Aorta (tissue), 5 donors: ENCODE results near the gene NBEA. TPM values are rescaled to one million over a fixed set of nuclear protein-coding genes. Genes with fewer than 3 reads are reported as not detected.
"Not testable (repeated sequence)": the region's sequence is repeated elsewhere in the genome, so short reads cannot be mapped to it uniquely, and the experiment has no call there.

Source experiments
- ATAC-seq: fragments of 200-7000 bp; cut with Tn5 transposase; one replicate; pipeline ENCODE4 v1.9.1; 2022; ENCODE audit warnings: moderate library complexity; ENCODE audit not compliant: low FRiP score
- DNase-seq, 2 donors: peaks; one replicate each; pipeline ENCODE4 v3.0.0-alpha.2; 2020
- H3K27ac ChIP-seq, 2 donors: one replicate each; pipeline ENCODE4 v1.5.1; 2013; ENCODE audit warnings: low read length in 2 of 2, mild to moderate bottlenecking in 2 of 2, moderate library complexity in 2 of 2, control low read depth in 1 of 2, inconsistent platforms in 1 of 2, low read depth in 1 of 2
- H3K27me3 ChIP-seq, 2 donors: one replicate each; pipeline ENCODE4 v1.6.1; 2013; ENCODE audit warnings: control low read depth in 1 of 2, low read length in 1 of 2, mild to moderate bottlenecking in 1 of 2, moderate library complexity in 1 of 2; ENCODE audit not compliant: insufficient read depth in 2 of 2, control insufficient read depth in 1 of 2
- H3K36me3 ChIP-seq, 2 donors: one replicate each; pipeline ENCODE4 v1.6.1; 2013; ENCODE audit warnings: control low read depth in 1 of 2, low read length in 1 of 2, mild to moderate bottlenecking in 1 of 2; ENCODE audit not compliant: insufficient read depth in 2 of 2, control insufficient read depth in 1 of 2
- H3K4me1 ChIP-seq, 2 donors: one replicate each; pipeline ENCODE4 v1.6.1; 2013; ENCODE audit warnings: low read length in 2 of 2, control low read depth in 1 of 2, mild to moderate bottlenecking in 1 of 2, moderate library complexity in 1 of 2; ENCODE audit not compliant: insufficient read depth in 2 of 2, control insufficient read depth in 1 of 2
- H3K4me3 ChIP-seq, 2 donors: one replicate each; pipeline ENCODE4 v1.5.1; 2013; ENCODE audit warnings: low read length in 2 of 2, control low read depth in 1 of 2, mild to moderate bottlenecking in 1 of 2
- H3K9me3 ChIP-seq: one replicate; pipeline ENCODE4 v1.6.1; 2013; ENCODE audit warnings: mild to moderate bottlenecking, low read length; ENCODE audit not compliant: control insufficient read depth
- WGBS, 2 donors: extraction: QIAGEN DNeasy Blood & Tissue Kit; methylation state at CpG; one replicate each; pipeline ENCODE4 v1.1.7; 2013; 5-methylcytosine and 5-hydroxymethylcytosine counted together
- intact Hi-C, 2 donors: fragments of 100-400 bp; cut with DNase I; formaldehyde crosslinking; loops; one replicate each; pipeline versions ENCODE4 v1.14.2 to v1.15.0; 2022
- polyA plus RNA-seq, 2 donors: library from polyadenylated mRNA; stranded (reverse); fragments of 200-250 nt; gene quantifications; one replicate each; pipeline ENCODE4 v1.2.3, GENCODE V29; 2013
- total RNA-seq, 2 donors: library from RNA; stranded (reverse); fragmentation: NEBNext Ultra II Directional; extraction: Animal tissue kit (Norgen Biotek cat#: 25700); gene quantifications; one replicate each; pipeline ENCODE4 v1.2.1, GENCODE V29; 2021
- donor health status: healthy with polysubstance abuse.
- donor health status: Bipolar disorder and iron deficiency.
- donor health status: DM: no; HTN: no; CAD: no.
- donor health status: DM: no; HTN: no; CAD: no.
- donor health status: DM: yes; HTN: yes; CAD: no.

NBEA gene
- total and polyA plus RNA-seq, 4 donors = 1.9 to 14.7 (median 8.8) TPM

GRCh38 chr13:35408285-35408684 is 466.2 kb downstream of the NBEA start:
- intact Hi-C loops, DNase-seq, H3K4me1 ChIP-seq, H3K4me3 ChIP-seq, ATAC-seq, H3K27me3 ChIP-seq, H3K27ac ChIP-seq, H3K36me3 ChIP-seq, H3K9me3 ChIP-seq: not testable (repeated sequence)
- 82 to 90% methylated on average over 2 of the region's 2 CpGs for WGBS, 2 donors

DNA sequence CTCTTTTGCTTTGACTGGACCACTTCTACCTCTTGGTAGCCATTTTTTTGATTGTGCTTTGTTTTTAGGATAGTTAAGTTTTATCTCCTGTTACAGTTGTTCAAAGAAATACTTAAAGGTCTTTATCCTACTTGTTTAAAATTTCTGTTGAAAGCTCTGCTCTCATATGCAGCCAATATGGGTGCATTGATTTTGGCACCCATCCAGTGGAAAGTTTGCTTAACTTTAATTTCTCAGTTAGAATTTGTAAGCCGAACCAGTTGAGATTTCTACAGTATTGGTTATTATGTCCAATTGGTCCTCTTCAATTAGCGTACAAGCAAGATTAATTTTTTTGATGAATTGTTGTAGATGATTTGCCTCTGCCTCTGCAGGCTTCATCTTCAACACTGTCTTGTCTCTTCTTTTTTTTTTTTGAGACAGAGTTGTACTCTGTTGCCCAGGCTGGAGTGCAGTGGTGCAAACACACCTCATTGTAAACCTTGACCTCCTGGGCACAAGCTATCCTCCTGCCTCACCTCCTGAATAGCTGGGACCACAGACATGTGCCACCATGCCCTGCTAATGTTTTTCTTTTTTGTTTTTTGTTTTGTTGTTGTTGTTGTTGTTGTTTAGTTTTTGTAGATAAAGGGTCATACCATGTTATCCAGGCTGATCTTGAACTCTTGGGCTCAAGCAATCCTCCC is 469.1 kb downstream of the NBEA start:
- Histone ChIP-seq H3K4me1 (no peaks in the 10 kb centered on the region), H3K4me3 (no peak overlapping the region), H3K27ac (no peak overlapping the region), H3K36me3 (no peaks in the 10 kb centered on the region), H3K27me3 (no peaks in the 10 kb centered on the region), H3K9me3 (no peaks in the 10 kb centered on the region)
- ATAC-seq = no peak
- intact Hi-C loops = no loop called here
- no peak for DNase-seq
- 86 to 92% methylated on average over 2 of the region's 2 CpGs for WGBS, 2 donors

DNA sequence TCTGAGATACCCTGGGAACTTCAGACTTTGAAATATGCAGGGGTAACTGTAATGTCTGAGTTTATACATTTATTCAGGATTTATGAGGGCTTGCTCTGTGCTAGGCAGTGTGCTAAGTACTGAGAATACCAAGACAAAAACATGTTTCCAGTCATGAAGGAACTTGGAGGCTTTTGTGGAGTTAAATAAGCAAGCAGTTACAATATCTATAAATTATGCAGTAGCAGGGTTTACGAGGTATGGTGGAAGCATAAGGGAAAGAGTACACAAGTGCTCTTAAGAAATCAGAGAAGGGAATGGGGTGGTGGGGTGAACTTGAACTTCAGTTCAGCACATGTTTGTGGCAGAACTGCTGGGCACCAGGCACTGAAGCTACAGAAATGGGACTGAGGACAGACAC is 506.4 kb downstream of the NBEA start:
- H3K4me3 ChIP-seq = no peak overlapping the region
- intact Hi-C loops = no loop called here

GRCh38 chr13:35449821-35450220 is 507.8 kb downstream of the NBEA start:
- Histone ChIP-seq H3K36me3 (no peaks in the 10 kb centered on the region), H3K4me3 (no peak overlapping the region), H3K27ac (no peak overlapping the region), H3K4me1 (no peaks in the 10 kb centered on the region), H3K27me3 (no peaks in the 10 kb centered on the region), H3K9me3 (no peaks in the 10 kb centered on the region)
- ATAC-seq (no peak), DNase-seq (no peak)
- intact Hi-C loops = no loop called here
- 86 to 92% methylated on average over 2 of the region's 2 CpGs for WGBS, 2 donors

More for the DNA sequence above, 506.4 kb downstream of the NBEA start:
- H3K4me1 ChIP-seq = no peaks in the 10 kb centered on the region
- no peaks in the 10 kb centered on the region for H3K36me3 ChIP-seq
- H3K27ac ChIP-seq = no peak overlapping the region
- no peaks in the 10 kb centered on the region for H3K27me3 ChIP-seq
- 63 to 72% methylated on average over 1 of the region's 1 CpG for whole genome bisulfite sequencing, 2 donors
- ATAC-seq = no peak
- no peaks in the 10 kb centered on the region for H3K9me3 ChIP-seq
- DNase-seq = no peak

DNA sequence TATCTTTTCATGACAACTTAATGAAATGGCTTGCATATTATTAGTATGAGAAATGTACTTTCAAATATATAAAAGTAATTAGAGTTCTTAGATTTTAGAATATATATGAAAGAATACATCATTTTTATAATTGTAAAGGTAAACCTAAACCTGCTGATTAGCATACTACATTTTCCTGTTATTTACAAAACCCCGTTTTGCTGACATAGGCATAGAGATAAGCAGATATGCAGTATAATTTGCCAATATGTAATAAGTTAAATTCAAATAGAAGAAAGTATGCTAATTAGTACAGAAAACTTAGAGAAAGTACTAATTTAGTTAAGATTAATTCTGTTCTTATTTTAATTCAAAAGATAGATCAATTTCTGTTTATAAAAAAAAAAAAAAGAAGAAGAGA is 513.0 kb downstream of the NBEA start:
- DNase-seq (no peak), ATAC-seq (no peak)
- H3K4me1 ChIP-seq = no peaks in the 10 kb centered on the region
- no peak overlapping the region for H3K27ac ChIP-seq
- H3K27me3 ChIP-seq = no peaks in the 10 kb centered on the region
- intact Hi-C loops = no loop called here
- H3K9me3 ChIP-seq = no peaks in the 10 kb centered on the region
- no peak overlapping the region for H3K4me3 ChIP-seq
- 78 to 82% methylated on average over 1 of the region's 1 CpG for WGBS, 2 donors
- H3K36me3 ChIP-seq = no peaks in the 10 kb centered on the region

- H3K4me1 ChIP-seq = no peaks in the 10 kb centered on the region
- H3K27me3 ChIP-seq = no peaks in the 10 kb centered on the region
- ATAC-seq (no peak), DNase-seq (no peak)
- no peak overlapping the region for H3K4me3 ChIP-seq
- intact Hi-C loops = no loop called here
- H3K27ac ChIP-seq = no peak overlapping the region
- no peaks in the 10 kb centered on the region for H3K9me3 ChIP-seq
- no peaks in the 10 kb centered on the region for H3K36me3 ChIP-seq
- 98 to 99% methylated on average over 3 of the region's 3 CpGs for WGBS, 2 donors
Observed at GRCh38 chr13:35457258-35457657, 515.2 kb downstream of the NBEA start.

GRCh38 chr13:35460061-35460460 is 518.0 kb downstream of the NBEA start:
- Histone ChIP-seq H3K4me3 (no peak overlapping the region), H3K4me1 (no peaks in the 10 kb centered on the region), H3K27me3 (no peaks in the 10 kb centered on the region), H3K36me3 (no peaks in the 10 kb centered on the region), H3K27ac (no peak overlapping the region), H3K9me3 (no peaks in the 10 kb centered on the region)
- no peak for DNase-seq
- intact Hi-C loops = no loop called here
- ATAC-seq = no peak
- WGBS, 2 donors = 95 to 99% methylated on average over 2 of the region's 2 CpGs

- Histone ChIP-seq H3K27me3 (no peaks in the 10 kb centered on the region), H3K36me3 (no peaks in the 10 kb centered on the region), H3K27ac (no peak overlapping the region), H3K4me3 (no peak overlapping the region), H3K4me1 (no peaks in the 10 kb centered on the region), H3K9me3 (no peaks in the 10 kb centered on the region)
- intact Hi-C loops = no loop called here
- ATAC-seq (no peak), DNase-seq (no peak)
- WGBS, 2 donors = 93 to 97% methylated on average over 3 of the region's 3 CpGs
Observed at GRCh38 chr13:35465371-35465770, 523.3 kb downstream of the NBEA start.

DNA sequence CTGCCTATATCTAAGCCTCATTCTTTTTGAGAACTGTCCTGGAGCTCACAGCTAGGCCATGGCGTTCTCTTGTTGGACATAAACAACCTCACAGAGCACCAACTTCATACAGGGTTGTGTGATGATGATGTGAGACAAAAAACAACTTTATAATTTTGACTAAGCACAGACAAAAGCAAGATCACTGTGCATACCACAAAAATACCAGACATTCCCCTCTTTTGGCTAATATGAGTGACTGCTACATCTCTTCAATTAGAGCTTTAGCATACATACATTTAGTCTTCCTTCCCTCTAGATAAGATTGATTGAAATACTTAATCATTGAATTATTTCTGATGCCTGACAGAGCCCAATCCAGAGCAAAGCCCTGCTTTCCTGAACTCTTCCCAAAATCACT is 526.1 kb downstream of the NBEA start:
- no peaks in the 10 kb centered on the region for H3K4me1 ChIP-seq
- intact Hi-C loops = no loop called here

More for the DNA sequence above, 526.1 kb downstream of the NBEA start:
- Histone ChIP-seq H3K4me3 (no peak overlapping the region), H3K36me3 (no peaks in the 10 kb centered on the region), H3K9me3 (no peaks in the 10 kb centered on the region), H3K27ac (no peak overlapping the region), H3K27me3 (no peaks in the 10 kb centered on the region)
- WGBS, 2 donors = 92 to 100% methylated on average over 1 of the region's 1 CpG
- DNase-seq = no peak
- ATAC-seq = no peak
